Vagina (tissue), 2 donors: Measurements from ENCODE around the gene HOPX.

Experiments
- POLR2A ChIP-seq, 2 donors: fragments of 450-650 bp; IDR thresholded peaks; one replicate each; pipeline ENCODE4 v1.6.1; 2017; ENCODE audit warnings: antibody characterized with exemption in 2 of 2, mild to moderate bottlenecking in 2 of 2, moderate library complexity in 2 of 2
- TF ChIP-seq, protein P1 (sequence below), 3 experiments: fragments of 450-650 bp in 2 of 3; fragments of 200-600 bp in 1 of 3; sonication (generic) in 1 of 3; IDR thresholded peaks; one replicate each; pipeline ENCODE4 v1.5.1; 2017 to 2019; ENCODE audit warnings: antibody characterized with exemption in 3 of 3, mild to moderate bottlenecking in 2 of 3, moderate library complexity in 2 of 3

DNA sequence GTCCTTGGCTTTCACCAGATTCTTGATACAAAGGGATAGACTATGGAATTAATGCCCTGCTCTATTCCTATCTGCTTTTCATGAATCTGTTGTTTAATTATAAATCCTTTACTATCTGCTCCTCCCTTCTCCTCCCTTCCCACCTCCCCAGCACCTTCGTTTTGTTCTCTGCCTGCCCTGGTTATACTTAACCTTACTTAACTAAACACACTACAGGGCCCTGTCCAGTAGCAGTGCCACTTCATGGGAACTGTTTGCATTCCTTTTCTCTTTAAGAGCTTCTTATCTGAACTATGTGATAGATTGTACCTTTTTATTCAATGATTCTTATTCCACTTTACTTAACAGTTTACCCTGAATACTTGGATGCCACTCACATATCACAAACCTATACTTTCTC is 830 bp downstream of the HOPX start:
- TF ChIP-seq, protein P1, sequence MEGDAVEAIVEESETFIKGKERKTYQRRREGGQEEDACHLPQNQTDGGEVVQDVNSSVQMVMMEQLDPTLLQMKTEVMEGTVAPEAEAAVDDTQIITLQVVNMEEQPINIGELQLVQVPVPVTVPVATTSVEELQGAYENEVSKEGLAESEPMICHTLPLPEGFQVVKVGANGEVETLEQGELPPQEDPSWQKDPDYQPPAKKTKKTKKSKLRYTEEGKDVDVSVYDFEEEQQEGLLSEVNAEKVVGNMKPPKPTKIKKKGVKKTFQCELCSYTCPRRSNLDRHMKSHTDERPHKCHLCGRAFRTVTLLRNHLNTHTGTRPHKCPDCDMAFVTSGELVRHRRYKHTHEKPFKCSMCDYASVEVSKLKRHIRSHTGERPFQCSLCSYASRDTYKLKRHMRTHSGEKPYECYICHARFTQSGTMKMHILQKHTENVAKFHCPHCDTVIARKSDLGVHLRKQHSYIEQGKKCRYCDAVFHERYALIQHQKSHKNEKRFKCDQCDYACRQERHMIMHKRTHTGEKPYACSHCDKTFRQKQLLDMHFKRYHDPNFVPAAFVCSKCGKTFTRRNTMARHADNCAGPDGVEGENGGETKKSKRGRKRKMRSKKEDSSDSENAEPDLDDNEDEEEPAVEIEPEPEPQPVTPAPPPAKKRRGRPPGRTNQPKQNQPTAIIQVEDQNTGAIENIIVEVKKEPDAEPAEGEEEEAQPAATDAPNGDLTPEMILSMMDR (IDR thresholded peaks at IDR 0.05): no peak
- TF ChIP-seq POLR2A (IDR thresholded peaks at IDR 0.05): no peak
